Karpas-422 (cell line): ENCODE data around the gene GABBR1. TPM values are rescaled to one million over a fixed set of nuclear protein-coding genes. Genes with fewer than 3 reads are reported as not detected.

Experiments
- DNase-seq: peaks from one replicate; pipeline ENCODE4 v3.0.0-alpha.2; 2015
- H2AFZ ChIP-seq: fragments of 200-600 bp; sonication (generic); 2 replicates; pipeline ENCODE4 v1.6.1; 2014; ENCODE audit warnings: antibody characterized with exemption, low read length, mixed read lengths
- H3K27ac ChIP-seq: fragments of 200-600 bp; sonication (generic); 2 replicates; pipeline ENCODE4 v1.5.1; 2014; ENCODE audit warnings: mild to moderate bottlenecking, low read length, moderate library complexity
- H3K27me3 ChIP-seq: fragments of 200-600 bp; sonication (generic); 2 replicates; pipeline ENCODE4 v1.6.1; 2014; ENCODE audit warnings: low read length, mixed read lengths
- H3K36me3 ChIP-seq: fragments of 200-600 bp; sonication (generic); 2 replicates; pipeline ENCODE4 v1.6.1; 2014; ENCODE audit warnings: low read length, mixed read lengths; ENCODE audit not compliant: insufficient read depth
- H3K4me1 ChIP-seq: fragments of 200-600 bp; sonication (generic); 2 replicates; pipeline ENCODE4 v1.6.1; 2014; ENCODE audit warnings: mild to moderate bottlenecking, low read length, mixed read lengths
- H3K4me2 ChIP-seq: fragments of 200-600 bp; sonication (generic); 2 replicates; pipeline ENCODE4 v1.6.1; 2014; ENCODE audit warnings: low read length, low read depth, mild to moderate bottlenecking; ENCODE audit not compliant: poor library complexity, severe bottlenecking
- H3K4me3 ChIP-seq: fragments of 200-600 bp; sonication (generic); 2 replicates; pipeline ENCODE4 v1.5.1; 2014; ENCODE audit warnings: mild to moderate bottlenecking, antibody characterized with exemption, low read length, mixed read lengths
- H3K79me2 ChIP-seq: fragments of 200-600 bp; sonication (generic); 2 replicates; pipeline ENCODE4 v1.6.1; 2014; ENCODE audit warnings: mild to moderate bottlenecking, low read length, mixed read lengths
- H3K9ac ChIP-seq: fragments of 200-600 bp; sonication (generic); 2 replicates; pipeline ENCODE4 v1.6.0; 2014; ENCODE audit warnings: low read length
- H3K9me2 ChIP-seq: fragments of 200-600 bp; sonication (generic), shearing (Covaris generic); replicated peaks from 2 replicates; pipeline ENCODE4 v1.6.0; 2014; ENCODE audit warnings: mild to moderate bottlenecking, low read length, moderate library complexity; ENCODE audit not compliant: insufficient read depth
- H3K9me3 ChIP-seq: fragments of 300-700, 200-600 bp; sonication (generic); 2 replicates; pipeline ENCODE4 v1.6.1; 2014; ENCODE audit warnings: low read length, mixed read lengths
- H4K20me1 ChIP-seq: fragments of 200-600 bp; sonication (generic); 2 replicates; pipeline ENCODE4 v1.6.1; 2014; ENCODE audit warnings: mild to moderate bottlenecking, antibody characterized with exemption, low read length, low read depth; ENCODE audit not compliant: insufficient read depth
- total RNA-seq: library from RNA; depleted of rRNA; stranded (reverse); fragments of >200 nt; shearing (Covaris generic); gene quantifications from 2 replicates; pipeline ENCODE4 v1.2.3, GENCODE V29; 2014; ENCODE audit warnings: low replicate concordance

Gene GABBR1
- total RNA-seq, 1 experiment from 2014 or later: 10.5 TPM

DNA sequence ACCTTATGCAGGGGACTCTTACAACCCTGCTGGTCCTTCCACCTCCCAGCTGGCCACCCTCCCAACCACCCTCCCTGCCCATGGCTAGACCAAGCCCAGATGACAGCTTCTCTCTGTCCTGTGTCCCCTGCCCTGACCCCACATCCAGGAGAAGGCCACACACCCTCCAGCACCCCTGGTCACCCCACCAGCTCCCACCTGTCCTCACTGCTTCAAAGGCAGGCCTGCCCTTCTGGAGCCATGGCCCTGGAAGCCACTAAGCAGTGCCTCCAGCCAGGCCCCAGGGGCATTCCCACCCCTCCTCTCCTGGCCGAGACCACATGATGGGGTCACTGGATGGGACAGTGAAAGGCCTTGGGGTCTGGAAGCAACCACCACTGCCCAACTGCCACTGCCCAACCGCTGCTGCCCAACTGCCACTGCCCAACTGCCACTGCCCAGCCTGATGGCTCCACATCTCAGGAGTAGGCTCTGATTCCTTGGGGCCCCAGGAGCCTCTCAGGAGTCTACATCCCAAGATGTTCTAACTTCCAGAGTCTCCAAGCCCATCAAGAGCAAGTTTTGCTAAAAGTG is 103.9 kb downstream of the GABBR1 start:
- no peak overlapping the region for H2AFZ ChIP-seq
- no peaks in the 10 kb centered on the region for H3K79me2 ChIP-seq
- no peak for DNase-seq
- H3K9me2 ChIP-seq: no peaks in the 10 kb centered on the region
- H3K4me1 ChIP-seq: no peaks in the 10 kb centered on the region
- no peak overlapping the region for H3K4me3 ChIP-seq
- no peak overlapping the region for H3K9ac ChIP-seq
- H3K9me3 ChIP-seq: no peaks in the 10 kb centered on the region
- H3K4me2 ChIP-seq: no peak overlapping the region
- H3K36me3 ChIP-seq: no peaks in the 10 kb centered on the region
- H4K20me1 ChIP-seq: no peaks in the 10 kb centered on the region
- no peak overlapping the region for H3K27ac ChIP-seq
- H3K27me3 ChIP-seq: no peaks in the 10 kb centered on the region

DNA sequence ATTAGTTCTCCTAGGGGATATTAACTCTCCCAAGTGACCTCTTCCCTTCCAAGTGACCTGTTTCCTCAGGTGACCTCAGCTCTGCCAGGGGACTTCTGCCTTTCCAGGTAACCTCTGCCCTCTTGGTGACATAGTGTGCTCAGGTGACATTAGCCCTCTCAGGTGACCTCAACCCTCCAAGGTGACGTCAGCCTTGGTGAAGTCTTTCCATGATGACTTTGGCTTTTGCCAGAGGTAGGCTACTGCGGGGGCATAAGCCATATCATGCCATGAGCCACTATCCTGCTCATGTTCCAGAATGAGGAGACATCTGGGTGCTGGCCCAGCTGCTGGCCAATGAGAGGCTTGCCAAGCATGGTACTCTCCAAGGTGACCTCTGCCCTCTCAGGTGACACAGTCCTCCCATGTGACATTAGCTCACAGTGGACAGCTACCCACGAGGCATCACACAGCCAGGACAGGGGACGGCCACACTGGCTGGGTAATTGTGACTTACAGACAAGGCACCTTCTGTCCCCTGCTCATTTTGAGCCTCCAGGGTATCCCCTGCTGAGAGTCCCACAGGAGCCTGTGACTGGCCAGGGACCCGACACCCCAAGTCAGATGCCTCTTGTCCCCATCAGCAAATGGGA is 104.6 kb downstream of the GABBR1 start:
- H3K9me2 ChIP-seq: no peaks in the 10 kb centered on the region

GRCh38 chr6:29527564-29527963 is 105.4 kb downstream of the GABBR1 start:
- Histone ChIP-seq H3K9me2 (no peaks in the 10 kb centered on the region), H4K20me1 (no peaks in the 10 kb centered on the region), H3K79me2 (no peaks in the 10 kb centered on the region), H3K4me1 (no peaks in the 10 kb centered on the region), H3K9ac (no peak overlapping the region), H3K4me3 (no peak overlapping the region), H3K27ac (no peak overlapping the region), H3K4me2 (no peak overlapping the region), H3K9me3 (no peaks in the 10 kb centered on the region), H3K36me3 (no peaks in the 10 kb centered on the region), H2AFZ (no peak overlapping the region), H3K27me3 (no peaks in the 10 kb centered on the region)
- no peak for DNase-seq

More for the DNA sequence above, 104.6 kb downstream of the GABBR1 start:
- H3K27me3 ChIP-seq: no peaks in the 10 kb centered on the region
- no peak overlapping the region for H3K27ac ChIP-seq
- no peaks in the 10 kb centered on the region for H3K79me2 ChIP-seq
- no peak overlapping the region for H2AFZ ChIP-seq
- no peaks in the 10 kb centered on the region for H3K36me3 ChIP-seq
- no peak overlapping the region for H3K4me2 ChIP-seq
- H3K9ac ChIP-seq: no peak overlapping the region
- H3K4me3 ChIP-seq: no peak overlapping the region
- no peak for DNase-seq
- H4K20me1 ChIP-seq: no peaks in the 10 kb centered on the region
- no peaks in the 10 kb centered on the region for H3K4me1 ChIP-seq
- no peaks in the 10 kb centered on the region for H3K9me3 ChIP-seq

DNA sequence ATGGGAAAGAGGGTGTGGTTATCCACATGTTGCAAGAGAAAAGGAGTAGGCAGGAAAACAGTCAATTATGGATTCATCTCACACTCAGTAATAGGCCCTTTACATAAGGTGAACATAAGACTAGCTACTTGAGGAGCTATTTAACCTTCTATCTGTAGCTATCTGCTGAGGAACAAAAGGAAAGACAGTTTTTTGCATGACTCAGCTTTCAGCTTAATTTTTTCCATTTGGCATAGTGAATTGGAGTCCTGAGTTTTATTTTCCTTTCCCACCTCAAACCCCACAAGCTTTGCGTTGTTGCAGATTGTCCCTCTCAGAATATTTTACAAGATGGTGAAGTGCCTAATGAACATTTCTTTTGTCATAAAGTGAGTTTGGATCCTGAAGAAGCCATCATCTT is 105.9 kb downstream of the GABBR1 start:
- no peak overlapping the region for H2AFZ ChIP-seq
- no peaks in the 10 kb centered on the region for H3K27me3 ChIP-seq
- H3K27ac ChIP-seq: no peak overlapping the region
- H3K4me1 ChIP-seq: no peaks in the 10 kb centered on the region
- H4K20me1 ChIP-seq: no peaks in the 10 kb centered on the region
- H3K79me2 ChIP-seq: no peaks in the 10 kb centered on the region
- H3K9ac ChIP-seq: no peak overlapping the region
- H3K4me2 ChIP-seq: no peak overlapping the region
- H3K36me3 ChIP-seq: no peaks in the 10 kb centered on the region
- H3K9me2 ChIP-seq: no peaks in the 10 kb centered on the region
- no peak for DNase-seq
- H3K9me3 ChIP-seq: no peaks in the 10 kb centered on the region
- no peak overlapping the region for H3K4me3 ChIP-seq

DNA sequence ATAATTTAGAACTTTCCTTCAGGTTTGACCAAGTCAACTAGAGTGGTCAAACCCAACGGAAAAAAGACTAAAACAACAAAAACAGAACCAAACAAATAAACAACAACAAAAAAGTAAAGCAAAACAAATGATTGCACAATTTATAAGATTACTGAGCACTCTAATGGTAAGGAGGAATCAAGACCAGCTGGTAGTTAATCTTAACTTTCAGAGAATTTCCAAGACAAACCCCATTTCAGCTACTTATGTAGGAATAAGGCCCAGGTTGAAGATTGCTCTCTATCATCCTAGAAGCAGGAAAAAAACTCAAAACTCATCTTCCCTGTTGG is 107.7 kb downstream of the GABBR1 start:
- Histone ChIP-seq H3K9me2 (no peaks in the 10 kb centered on the region), H3K27ac (no peak overlapping the region), H3K27me3 (no peaks in the 10 kb centered on the region), H3K9ac (no peak overlapping the region), H3K36me3 (no peaks in the 10 kb centered on the region), H2AFZ (no peak overlapping the region), H3K79me2 (no peaks in the 10 kb centered on the region), H3K4me1 (no peaks in the 10 kb centered on the region), H3K9me3 (no peaks in the 10 kb centered on the region), H4K20me1 (no peaks in the 10 kb centered on the region), H3K4me3 (no peak overlapping the region), H3K4me2 (no peak overlapping the region)
- no peak for DNase-seq

GRCh38 chr6:29524444-29525310 is 108.3 kb downstream of the GABBR1 start:
- no peak overlapping the region for H3K4me3 ChIP-seq
- no peak overlapping the region for H2AFZ ChIP-seq
- H3K9me3 ChIP-seq: no peaks in the 10 kb centered on the region
- no peaks in the 10 kb centered on the region for H4K20me1 ChIP-seq
- H3K9me2 ChIP-seq: no peaks in the 10 kb centered on the region
- no peaks in the 10 kb centered on the region for H3K4me1 ChIP-seq
- no peaks in the 10 kb centered on the region for H3K36me3 ChIP-seq
- DNase-seq: no peak
- H3K79me2 ChIP-seq: no peaks in the 10 kb centered on the region
- no peak overlapping the region for H3K4me2 ChIP-seq
- no peaks in the 10 kb centered on the region for H3K27me3 ChIP-seq
- H3K9ac ChIP-seq: no peak overlapping the region
- no peak overlapping the region for H3K27ac ChIP-seq

GRCh38 chr6:29524044-29524443 is 108.9 kb downstream of the GABBR1 start:
- H3K4me3 ChIP-seq: no peak overlapping the region
- H4K20me1 ChIP-seq: no peaks in the 10 kb centered on the region
- H3K79me2 ChIP-seq: no peaks in the 10 kb centered on the region
- DNase-seq: no peak
- H3K4me1 ChIP-seq: no peaks in the 10 kb centered on the region
- H3K4me2 ChIP-seq: no peak overlapping the region
- H3K9me3 ChIP-seq: no peaks in the 10 kb centered on the region
- no peaks in the 10 kb centered on the region for H3K27me3 ChIP-seq
- H3K36me3 ChIP-seq: no peaks in the 10 kb centered on the region
- no peak overlapping the region for H3K9ac ChIP-seq
- no peaks in the 10 kb centered on the region for H3K9me2 ChIP-seq
- no peak overlapping the region for H2AFZ ChIP-seq
- H3K27ac ChIP-seq: no peak overlapping the region

- Histone ChIP-seq H3K79me2 (no peaks in the 10 kb centered on the region), H3K9me3 (no peaks in the 10 kb centered on the region), H2AFZ (no peak overlapping the region), H3K4me3 (no peak overlapping the region), H4K20me1 (no peaks in the 10 kb centered on the region), H3K9me2 (no peaks in the 10 kb centered on the region), H3K36me3 (no peaks in the 10 kb centered on the region), H3K4me1 (no peaks in the 10 kb centered on the region), H3K27me3 (no peaks in the 10 kb centered on the region), H3K4me2 (no peak overlapping the region), H3K27ac (no peak overlapping the region), H3K9ac (no peak overlapping the region)
- DNase-seq: no peak
These were observed 110.8 kb downstream of the GABBR1 start for GRCh38 chr6:29522227-29522626.
